ENCODE data around the gene CRIP1.

Gene CRIP1

DNA sequence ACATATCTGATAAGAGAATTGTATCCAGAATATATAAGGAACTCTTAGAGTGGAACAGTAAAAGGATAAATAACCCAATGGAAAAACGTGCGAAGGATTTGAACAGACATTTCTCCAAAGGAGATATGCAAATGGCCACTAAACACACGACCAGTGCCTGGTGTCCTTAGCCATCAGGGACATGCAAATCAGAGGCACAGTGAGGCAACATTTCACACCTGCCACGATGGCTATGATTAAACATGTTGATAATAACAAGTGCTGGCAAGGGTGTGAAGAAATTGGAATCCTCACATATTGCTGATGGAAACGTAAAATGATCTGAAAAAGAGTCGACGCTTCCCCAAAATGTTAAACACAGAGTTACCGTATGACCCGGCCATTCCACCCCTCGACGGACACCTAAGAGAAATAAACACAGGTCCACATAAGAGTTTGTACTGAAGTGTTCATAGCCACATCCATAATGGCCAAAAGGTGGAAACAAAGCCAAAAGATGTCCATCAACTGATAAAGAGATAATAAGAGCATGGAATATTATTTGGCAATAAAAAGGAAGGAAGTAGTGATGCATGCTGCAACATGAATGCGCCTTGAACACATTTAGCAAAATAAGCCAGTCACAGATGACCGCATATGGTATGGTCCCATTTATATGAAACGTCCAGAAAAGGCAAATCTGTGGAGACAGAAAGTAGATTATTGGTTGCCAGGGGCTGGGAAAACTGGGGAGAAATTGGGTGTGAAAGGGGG is 33.4 kb downstream of the CRIP1 start:
- DNase-seq, result no peak

DNA sequence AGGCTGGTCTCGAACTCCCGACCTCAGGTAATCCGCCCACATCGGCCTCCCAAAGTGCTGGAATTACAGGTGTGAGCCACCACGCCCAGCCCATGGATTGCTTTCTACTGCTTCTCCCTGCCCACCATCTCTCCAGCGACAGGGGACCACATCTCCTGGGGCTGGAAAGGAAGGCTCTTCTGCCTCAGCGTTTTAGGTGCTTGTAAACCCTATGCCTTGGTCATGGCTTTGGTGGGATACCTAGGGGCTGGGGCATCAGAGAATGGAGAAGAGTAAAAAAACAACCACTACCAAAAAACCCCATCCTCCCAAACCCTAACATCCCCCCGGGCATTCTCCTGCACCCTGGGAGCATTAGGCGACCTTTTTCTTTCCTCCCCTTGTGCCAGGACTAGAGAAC is 38.6 kb downstream of the CRIP1 start:
- no peak for DNase-seq

DNA sequence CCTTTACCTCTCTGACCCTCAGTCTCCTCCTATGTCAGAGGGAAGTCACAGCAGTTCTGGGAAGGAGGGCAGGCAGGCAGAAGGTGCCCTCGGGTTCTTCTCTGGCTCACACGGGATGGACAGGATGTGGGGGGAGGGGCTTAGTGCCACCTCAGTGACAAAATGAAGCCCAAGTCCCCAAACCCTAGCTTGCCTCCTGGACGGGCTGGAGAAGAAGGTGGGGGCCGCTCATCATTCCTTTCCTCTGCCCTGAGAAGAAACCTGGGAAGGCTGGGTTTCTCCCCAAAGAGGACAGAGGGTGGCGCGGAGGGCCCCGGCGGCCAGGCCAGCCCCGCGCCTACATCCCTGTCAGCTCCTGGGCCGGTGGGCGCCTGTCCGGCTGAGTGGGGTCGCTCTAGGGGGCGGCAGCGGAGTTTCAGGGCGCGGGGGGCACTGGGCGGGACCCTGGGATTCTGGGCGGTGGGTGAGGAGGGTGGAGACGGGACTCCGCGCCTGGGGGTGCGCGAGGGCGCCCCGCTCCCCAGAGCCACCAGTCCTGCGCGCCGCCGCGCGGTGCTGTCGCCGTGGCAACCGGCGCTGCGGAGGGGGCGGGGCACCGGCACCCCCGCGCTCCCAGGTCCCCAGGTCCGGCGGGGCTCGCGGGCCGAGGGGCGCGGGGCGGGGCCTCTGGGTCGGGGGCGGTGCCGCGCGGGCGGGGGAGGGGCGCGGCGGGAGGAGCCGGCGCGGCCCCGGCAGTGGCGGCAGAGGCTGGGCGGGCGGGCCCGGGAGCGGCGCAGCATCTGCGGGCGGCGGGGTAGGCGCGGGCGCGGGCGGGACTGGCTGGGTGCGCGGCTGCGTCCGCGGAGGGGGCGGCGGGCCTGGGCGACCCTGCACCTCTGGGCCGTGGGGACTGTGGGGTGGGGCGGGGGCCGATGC is 39.4 kb downstream of the CRIP1 start, which contains the start of gene TMEM121:
TMEM121 (plus strand) TSS at position 723 of the 915 bp plus-strand sequence. CDS start 2,252 bp downstream, outside the sequence.
- DNase-seq, result peak; percentile 42

DNA sequence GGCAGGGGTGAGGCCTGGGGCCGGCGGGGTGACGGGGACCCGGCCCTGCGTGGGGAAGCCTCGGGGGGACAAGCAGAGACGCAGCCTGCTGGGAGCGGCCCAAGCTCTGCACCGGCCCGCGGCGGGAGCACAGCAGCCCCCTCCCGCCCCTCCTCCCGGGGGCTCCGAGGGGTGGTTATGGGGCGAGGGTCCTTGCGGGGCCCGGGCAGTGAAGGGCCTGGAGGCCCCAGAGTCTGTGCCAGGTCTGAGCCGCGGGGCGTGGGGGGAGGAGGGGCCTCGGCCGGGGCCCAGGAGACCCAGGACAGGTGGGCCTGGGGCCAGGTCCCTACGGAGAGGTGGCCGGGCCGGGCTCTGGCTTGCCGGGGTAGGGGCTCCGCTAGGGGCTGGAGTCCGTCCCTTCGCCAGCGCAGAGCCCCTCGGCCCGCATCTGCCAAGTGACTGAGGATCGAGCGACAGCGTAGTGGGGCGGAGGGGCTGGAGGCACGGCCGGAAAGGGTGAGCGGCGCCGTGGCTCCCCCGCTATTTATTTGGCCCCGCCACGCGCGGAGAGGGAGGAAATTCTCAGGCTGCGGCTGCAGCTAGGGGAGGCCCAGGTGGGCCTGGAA is 40.2 kb downstream of the CRIP1 start:
- peak; percentile 34 for DNase-seq

DNA sequence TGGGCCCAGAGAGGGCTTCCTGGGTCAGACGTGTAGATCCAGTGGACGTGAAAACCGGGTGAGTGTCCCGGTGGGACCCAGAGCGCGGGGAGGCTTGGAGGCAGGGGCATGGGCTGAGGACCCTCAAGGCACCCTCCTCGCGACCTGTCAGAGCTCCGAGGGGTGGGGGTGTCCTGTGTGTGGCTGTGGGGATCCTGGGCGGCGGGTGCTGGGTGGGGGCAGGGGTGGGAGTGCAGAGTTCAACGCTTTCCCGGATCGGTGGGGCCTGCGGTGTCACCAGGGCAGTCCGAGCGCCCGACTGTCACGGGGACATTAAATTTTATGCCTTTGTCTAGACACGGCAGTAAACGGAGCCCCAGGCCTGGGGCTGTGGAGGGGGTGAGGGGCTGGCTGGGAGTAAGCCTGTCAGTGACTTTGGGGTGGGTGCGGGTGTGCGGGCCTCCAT is 40.7 kb downstream of the CRIP1 start:
- DNase-seq, result peak; percentile 32

DNA sequence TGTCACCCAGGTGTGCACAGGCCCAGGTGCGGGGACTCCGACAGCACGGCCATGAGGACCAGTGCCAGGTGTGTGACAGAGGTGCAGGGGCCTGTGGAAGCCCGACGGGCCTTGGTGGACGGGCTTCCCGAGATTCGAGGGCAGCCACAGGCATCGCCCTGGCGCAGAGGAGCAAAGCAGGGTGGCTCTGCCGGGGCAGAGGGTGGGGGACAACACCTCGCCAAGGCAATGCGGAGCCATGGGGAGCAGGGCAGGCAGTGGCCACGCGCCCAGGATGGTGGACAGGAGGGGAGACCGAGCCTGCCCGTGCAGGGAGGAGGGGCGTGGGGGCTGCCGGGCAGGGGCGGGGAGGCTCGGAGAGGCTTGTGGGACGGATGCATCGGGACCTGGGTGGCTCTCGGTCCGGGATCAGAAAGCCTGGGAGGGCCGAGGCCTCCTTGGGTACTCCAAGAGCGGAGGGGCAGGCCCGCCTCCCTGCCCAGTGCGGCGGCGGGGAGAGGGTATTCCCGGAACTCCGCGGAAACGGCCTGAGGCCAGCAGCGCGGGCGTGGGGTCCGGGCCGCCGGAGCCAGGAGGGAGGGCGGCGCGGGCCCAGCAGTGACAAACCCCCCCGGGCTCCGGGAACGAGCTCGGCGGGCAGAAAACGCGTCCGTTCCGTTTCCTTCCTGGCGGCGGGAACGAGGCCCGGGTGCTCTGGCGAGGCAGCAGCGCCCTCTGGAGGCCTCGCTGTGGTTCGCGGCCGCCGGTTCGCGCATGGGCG is 41.3 kb downstream of the CRIP1 start:
- peak; percentile 84 for DNase-seq

DNA sequence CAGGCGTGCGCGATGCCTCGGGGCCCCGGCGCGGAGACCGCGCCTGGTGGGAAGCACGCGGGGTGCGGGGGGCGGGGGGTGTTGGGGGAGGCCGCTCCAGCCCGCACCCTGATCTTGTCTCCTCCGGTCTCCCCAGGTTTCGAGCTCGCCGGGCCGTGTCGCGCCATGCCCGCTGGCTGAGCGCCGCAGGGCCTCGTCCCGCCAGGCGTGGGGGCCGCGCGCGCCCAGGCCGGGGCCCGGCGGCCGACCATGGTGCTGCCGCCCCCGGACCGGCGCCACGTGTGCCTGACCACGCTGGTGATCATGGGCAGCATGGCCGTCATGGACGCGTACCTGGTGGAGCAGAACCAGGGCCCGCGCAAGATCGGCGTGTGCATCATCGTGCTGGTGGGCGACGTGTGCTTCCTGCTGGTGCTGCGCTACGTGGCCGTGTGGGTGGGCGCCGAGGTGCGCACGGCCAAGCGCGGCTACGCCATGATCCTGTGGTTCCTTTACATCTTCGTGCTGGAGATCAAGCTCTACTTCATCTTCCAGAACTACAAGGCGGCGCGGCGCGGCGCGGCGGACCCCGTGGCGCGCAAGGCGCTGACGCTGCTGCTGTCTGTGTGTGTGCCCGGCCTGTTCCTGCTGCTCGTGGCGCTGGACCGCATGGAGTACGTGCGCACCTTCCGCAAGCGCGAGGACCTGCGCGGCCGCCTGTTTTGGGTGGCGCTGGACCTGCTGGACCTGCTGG is 42.1 kb downstream of the CRIP1 start:
- peak; percentile 47 for DNase-seq

DNA sequence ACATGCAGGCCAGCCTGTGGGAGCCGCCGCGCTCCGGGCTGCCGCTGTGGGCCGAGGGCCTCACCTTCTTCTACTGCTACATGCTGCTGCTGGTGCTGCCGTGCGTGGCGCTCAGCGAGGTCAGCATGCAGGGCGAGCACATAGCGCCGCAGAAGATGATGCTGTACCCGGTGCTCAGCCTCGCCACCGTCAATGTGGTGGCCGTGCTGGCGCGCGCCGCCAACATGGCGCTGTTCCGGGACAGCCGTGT is 42.6 kb downstream of the CRIP1 start:
- DNase-seq, result no peak

DNA sequence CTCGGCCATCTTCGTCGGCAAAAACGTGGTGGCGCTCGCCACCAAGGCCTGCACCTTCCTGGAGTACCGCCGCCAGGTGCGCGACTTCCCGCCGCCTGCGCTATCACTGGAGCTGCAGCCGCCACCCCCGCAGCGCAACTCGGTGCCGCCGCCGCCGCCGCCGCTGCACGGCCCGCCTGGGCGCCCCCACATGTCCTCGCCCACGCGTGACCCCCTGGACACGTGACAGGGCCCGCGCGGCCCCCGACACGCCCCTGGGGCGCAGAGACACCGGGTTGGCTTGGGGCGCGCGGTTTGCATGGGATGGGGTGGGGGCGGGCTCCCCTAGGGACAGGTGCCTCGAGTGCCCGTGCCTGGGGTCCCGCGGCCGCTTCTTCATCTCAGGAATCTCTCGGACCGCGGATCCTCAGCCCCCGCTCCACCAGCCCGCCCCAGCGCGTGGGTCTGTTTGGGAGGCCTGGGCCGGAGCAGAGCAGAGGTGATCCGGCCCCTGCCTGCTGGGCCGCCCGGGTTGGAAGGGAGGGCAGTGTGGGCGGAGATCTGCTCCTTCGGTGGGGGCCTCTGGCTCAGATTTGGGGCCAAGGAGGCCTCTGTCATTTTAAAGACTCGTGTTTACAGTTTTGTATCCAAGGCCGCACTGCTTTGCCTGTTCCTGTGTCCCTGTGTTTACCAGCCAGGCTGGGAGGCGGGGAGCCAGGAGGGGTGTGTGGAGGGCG is 43.0 kb downstream of the CRIP1 start:
- DNase-seq, result no peak

DNA sequence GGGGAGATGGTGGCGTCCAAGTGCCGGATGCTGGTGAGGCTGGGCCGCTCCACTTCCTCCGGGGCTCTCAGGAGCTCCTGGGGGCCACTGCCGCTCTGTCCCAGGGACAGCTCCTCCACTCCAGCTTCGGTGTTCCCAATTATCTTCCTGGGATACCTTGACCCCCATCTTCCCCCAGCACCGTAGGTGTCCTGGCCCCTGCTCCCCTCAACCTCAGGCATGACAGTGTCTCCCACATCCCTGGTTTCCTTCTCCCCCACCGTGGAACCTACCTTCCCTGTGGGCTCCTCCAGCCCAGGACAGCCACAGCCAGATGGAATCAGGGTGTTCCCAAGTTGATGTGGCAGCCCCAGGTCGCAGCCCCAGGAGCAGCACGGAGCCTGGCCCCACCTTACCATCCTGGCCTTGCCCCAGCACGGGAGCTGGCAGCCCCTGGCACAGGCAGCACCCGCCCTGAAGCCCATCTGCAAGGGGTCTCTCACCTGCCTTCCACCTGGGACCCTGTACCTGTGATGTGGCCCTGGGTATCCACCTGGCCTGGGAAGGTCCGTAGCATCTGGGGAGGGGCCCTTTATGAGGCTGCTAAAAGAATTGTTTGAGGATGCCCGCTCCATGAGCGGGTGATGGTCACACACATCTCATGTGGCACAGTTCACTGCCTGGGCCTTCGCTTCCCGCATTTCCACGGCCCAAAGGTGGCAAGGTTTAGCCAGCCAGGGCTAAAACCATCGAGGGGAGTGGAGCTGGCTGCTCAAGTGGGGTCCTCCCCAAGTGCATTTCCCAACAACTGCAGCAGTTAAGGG is 43.8 kb downstream of the CRIP1 start:
- DNase-seq, result no peak

DNA sequence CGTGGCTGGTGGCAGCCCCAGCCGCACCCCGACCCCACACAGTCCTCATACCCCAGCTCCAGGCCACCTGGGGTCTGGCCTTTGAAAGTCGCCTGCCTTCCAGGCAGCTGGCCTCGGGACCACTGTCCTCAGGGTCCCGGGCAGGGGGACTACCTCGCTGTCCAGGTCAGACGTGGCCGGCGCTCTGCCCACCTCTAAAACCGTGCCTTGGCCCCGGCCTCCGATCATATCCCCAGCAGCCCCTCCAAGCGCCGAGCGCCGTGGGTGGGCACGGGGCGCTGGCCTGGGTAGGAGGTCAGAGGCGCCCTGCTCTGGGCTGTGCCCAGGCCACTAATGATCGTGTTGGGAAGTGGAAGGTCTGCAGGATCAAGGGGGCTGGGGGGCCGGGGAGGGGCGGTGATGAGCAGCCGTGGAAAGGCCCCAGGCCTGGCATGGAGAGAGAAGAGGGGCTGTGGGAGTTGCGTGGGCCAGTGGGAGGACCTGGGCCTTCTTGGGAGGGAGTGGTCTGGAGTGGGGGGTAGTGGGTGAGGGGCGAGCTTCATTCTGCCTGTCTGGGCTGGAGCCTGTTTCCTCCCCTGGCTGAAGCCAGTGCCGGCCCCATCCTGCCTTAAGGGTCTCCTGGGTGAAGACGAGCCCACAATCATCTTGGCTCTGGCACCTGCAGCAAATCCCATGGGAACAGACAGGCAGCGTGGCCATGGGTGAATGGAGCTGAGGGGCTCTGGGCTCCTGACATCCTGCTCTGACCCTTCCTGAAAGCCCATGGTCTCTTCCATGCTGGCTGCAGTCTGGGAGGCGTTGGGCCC is 44.6 kb downstream of the CRIP1 start:
- DNase-seq, result no peak

DNA sequence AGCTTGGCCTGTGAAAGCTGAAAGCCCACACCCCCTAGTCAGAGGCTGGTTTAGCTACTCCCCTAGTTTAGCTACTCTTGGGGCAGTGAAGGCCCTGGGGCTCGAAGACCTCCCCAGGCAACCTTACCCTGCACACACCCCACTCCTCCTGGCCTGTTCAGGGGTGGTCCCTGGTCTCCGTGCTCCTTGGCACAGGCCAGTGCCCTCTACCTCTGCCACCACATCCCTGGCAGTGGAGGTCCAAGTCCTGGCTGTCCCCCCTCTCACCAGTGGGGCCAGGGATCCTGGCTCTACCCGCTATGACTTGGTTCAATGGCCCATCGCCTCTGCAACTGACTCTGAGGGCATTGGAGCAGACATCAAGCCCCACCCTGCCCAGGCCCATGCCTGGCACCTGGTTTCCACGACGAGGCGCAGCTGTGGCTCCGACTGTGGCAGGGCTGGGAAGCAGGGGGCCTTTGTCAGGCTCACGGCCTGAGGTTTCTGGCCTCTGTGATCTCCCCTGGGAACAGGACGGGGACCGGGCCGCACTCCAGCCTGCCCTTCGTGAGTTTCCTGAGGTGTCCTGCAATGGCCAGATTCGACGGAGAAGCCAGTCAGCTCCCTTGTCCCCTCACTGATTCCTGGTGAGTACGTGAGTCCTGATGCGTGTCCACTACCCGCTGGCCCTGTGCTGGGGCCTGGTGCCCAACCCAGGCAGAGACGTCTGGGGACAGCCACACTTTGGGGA is 45.4 kb downstream of the CRIP1 start:
- DNase-seq, result no peak

DNA sequence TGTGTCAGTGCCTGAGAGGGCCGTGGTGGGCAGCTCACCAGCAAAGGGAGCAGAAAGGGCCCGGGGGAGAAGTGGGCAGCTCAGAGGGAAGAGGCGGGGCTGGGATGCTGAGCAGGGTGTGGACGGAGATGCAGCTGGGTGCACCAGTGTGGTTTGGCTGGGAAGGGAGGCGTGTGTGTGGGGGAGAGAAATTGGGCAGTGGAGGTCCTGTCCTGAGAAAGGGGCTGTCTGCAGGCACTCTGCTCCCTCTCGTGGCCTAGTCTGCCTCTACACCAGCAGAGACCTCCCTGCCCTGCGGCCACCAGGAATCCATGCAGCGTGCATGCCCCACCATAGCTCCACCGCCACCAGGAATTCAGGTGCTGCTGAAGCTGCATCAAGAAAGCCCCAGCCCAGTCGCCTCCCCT is 46.1 kb downstream of the CRIP1 start:
- no peak for DNase-seq

DNA sequence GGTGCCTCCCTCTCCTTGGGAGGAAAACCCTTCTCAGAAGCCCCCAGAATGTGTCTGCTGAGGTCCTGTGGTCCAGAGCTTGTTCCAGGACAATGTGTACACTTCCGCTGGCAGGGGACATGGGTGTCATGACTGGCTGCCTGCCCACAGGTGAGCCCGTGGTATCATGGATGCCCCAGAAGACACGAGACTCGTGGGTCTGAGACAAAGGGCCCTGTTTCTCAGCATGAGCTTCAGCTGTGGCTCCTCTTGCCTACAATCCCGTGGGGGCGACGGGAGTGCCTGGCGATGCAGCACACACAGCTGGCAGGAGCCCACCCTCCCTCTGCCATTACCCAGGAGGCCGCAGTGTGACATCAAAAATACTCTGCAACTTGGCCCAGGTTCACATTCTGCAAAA is 46.7 kb downstream of the CRIP1 start:
- DNase-seq, result no peak

DNA sequence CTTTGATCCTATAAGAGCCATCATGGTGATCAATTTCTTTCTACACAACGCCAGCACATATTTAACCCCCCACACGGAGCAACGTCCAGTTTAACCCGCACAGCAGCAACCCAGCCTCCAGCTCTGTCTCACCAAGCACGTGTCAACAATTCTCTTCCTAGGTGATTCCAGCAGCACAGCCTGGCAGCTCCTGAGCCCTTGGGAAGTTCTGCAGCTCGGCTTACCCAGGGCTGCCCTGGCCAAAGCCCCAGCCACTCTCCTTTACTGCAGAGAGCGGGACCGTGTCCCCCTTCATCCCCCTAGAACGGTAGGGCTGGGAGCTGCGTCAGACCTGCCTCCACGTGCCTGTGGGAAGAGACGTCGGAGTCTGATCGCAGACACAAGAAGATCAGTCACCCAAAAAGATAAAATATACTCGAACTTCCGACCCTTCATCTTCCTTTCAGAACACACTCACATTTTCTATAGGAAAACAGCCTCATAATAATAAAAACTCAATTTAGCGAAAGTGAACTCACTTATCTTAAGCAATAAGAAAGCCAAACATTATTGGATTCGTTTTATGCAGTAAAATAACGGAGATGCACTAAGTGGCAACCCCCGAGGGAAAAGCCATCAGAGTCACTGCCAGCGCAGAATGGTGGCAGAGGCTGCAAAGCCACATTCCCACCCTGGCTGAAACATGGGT is 47.3 kb downstream of the CRIP1 start:
- no peak for DNase-seq

DNA sequence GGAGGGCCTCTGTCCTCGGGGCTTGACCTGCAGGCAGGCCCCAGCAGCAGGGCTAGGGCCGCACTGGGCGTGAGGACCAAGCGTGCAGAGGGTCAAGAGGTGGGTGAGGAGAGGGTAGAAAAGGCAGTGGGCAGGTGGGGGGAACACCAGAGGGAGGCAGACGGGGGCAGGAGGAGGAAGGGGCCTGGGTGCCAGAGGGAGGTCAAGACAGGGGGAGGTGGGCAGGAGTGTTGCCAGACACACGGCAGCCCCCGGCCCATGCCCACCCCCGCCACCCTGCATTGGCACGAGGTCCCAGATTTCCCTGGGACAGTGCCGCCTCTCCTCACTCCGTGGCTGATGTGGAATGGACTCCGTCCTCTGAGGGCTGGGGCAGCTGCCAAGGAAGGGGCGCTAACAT is 47.9 kb downstream of the CRIP1 start:
- DNase-seq, result no peak

DNA sequence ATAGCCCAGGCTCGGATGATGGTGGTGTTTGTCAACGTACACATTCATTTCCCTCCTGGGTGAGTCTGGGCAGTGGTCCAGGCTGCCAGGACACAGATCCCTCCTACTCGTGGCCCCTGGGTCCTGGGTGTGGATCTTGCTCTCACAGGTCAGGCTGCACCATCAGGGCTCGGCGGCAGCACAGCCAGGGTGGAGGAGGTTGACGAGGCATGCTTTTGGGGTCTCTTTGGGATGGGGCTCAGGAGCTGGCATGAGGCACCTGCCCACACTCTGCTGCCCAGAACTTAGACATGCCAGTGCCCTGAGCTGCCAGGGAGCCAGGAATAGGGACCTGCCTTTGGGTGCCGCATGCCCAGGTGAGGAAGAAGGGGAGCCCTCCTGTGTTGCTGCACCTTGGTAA is 49.4 kb downstream of the CRIP1 start:
- DNase-seq, result no peak

All from activated CD4-positive, CD25-positive, alpha-beta regulatory T cell treated with anti-CD3 and anti-CD28 coated beads, Interleukin-2, amount 50 U/mL, for 72 hours (primary cell).